ENCODE measurements around the gene MYH9. TPM values are rescaled to one million over a fixed set of nuclear protein-coding genes. Genes with fewer than 3 reads are reported as not detected.
A peak's percentile ranks its signal among the peaks of the same experiment; 100 is the strongest.

MYH9 gene
- total RNA-seq, 2 donors from 2014 or later, result 1,447 to 1,631 TPM

GRCh38 chr22:36324414-36324813 lies 63.4 kb downstream of the MYH9 start:
- H3K9me3 ChIP-seq, result no peaks in the 10 kb centered on the region
- H3K4me3 ChIP-seq, result peak overlapping the region; percentile 37
- H3K27ac ChIP-seq, result peak overlapping the region; percentile 99 to 100
- no peaks in the 10 kb centered on the region for H3K27me3 ChIP-seq (replicated peaks; ENCODE audit: insufficient read depth)
- TF ChIP-seq CTCF (IDR thresholded peaks at IDR 0.05), result no peak
- DNase-seq (ENCODE audit: low spot score) (no peak), ATAC-seq (ENCODE audit: insufficient number of reproducible peaks, low FRiP score, low read depth) (no peak)
- H3K4me1 ChIP-seq (ENCODE audit: control insufficient read depth in 1 of 2, low read depth in 2 of 2), result peaks cover 55 to 94% of the 10 kb centered on the region in 2 donors
- peaks cover 64% of the 10 kb centered on the region for H3K36me3 ChIP-seq

GRCh38 chr22:36323855-36324331 lies 63.9 kb downstream of the MYH9 start:
- Histone ChIP-seq H3K4me1 (ENCODE audit: control insufficient read depth in 1 of 2, low read depth in 2 of 2) (peaks cover 50 to 90% of the 10 kb centered on the region in 2 donors), H3K9me3 (no peaks in the 10 kb centered on the region), H3K27me3 (replicated peaks; ENCODE audit: insufficient read depth) (no peaks in the 10 kb centered on the region), H3K4me3 (no peak overlapping the region), H3K27ac (peak overlapping the region; percentile 99 to 100), H3K36me3 (peaks cover 69% of the 10 kb centered on the region)
- ATAC-seq (ENCODE audit: insufficient number of reproducible peaks, low FRiP score, low read depth), result peak; percentile 4
- peak; percentile 44 for DNase-seq (ENCODE audit: low spot score)
- TF ChIP-seq CTCF (IDR thresholded peaks at IDR 0.05), result no peak

GRCh38 chr22:36323182-36323854 lies 64.4 kb downstream of the MYH9 start:
- H3K27ac ChIP-seq, result peak overlapping the region; percentile 99 to 100
- peak; percentile 79 for DNase-seq (ENCODE audit: low spot score)
- H3K4me1 ChIP-seq (ENCODE audit: control insufficient read depth in 1 of 2, low read depth in 2 of 2), result peaks cover 44 to 85% of the 10 kb centered on the region in 2 donors
- H3K9me3 ChIP-seq, result no peaks in the 10 kb centered on the region
- H3K4me3 ChIP-seq, result no peak overlapping the region
- H3K36me3 ChIP-seq, result peaks cover 75% of the 10 kb centered on the region
- peak; percentile 27 for TF ChIP-seq CTCF (IDR thresholded peaks at IDR 0.05)
- H3K27me3 ChIP-seq (replicated peaks; ENCODE audit: insufficient read depth), result no peaks in the 10 kb centered on the region
- peak; percentile 15 for ATAC-seq (ENCODE audit: insufficient number of reproducible peaks, low FRiP score, low read depth)

- H3K9me3 ChIP-seq, result no peaks in the 10 kb centered on the region
- H3K36me3 ChIP-seq, result peaks cover 80% of the 10 kb centered on the region
- no peak overlapping the region for H3K4me3 ChIP-seq
- peaks cover 40 to 77% of the 10 kb centered on the region in 2 donors for H3K4me1 ChIP-seq (ENCODE audit: control insufficient read depth in 1 of 2, low read depth in 2 of 2)
- ATAC-seq (ENCODE audit: insufficient number of reproducible peaks, low FRiP score, low read depth), result no peak
- H3K27ac ChIP-seq, result peak overlapping the region; percentile 99 to 100
- no peak for TF ChIP-seq CTCF (IDR thresholded peaks at IDR 0.05)
- no peaks in the 10 kb centered on the region for H3K27me3 ChIP-seq (replicated peaks; ENCODE audit: insufficient read depth)
- no peak for DNase-seq (ENCODE audit: low spot score)
Measured at GRCh38 chr22:36322602-36322915, 65.2 kb downstream of the MYH9 start.

GRCh38 chr22:36321797-36322601 lies 65.8 kb downstream of the MYH9 start:
- ATAC-seq (ENCODE audit: insufficient number of reproducible peaks, low FRiP score, low read depth) (no peak), DNase-seq (ENCODE audit: low spot score) (no peak)
- TF ChIP-seq CTCF (IDR thresholded peaks at IDR 0.05), result no peak
- Histone ChIP-seq H3K4me3 (no peak overlapping the region), H3K27ac (peak overlapping the region; percentile 99 to 100), H3K27me3 (replicated peaks; ENCODE audit: insufficient read depth) (no peaks in the 10 kb centered on the region), H3K36me3 (peaks cover 80% of the 10 kb centered on the region), H3K4me1 (ENCODE audit: control insufficient read depth in 1 of 2, low read depth in 2 of 2) (peaks cover 34 to 71% of the 10 kb centered on the region in 2 donors), H3K9me3 (no peaks in the 10 kb centered on the region)

Data from thoracic aorta (tissue), 2 donors.